ENCODE results near the gene ATP1B1.
"Not testable (repeated sequence)": the region's sequence is repeated elsewhere in the genome, so short reads cannot be mapped to it uniquely, and the experiment has no call there.

ATP1B1 gene

GRCh38 chr1:169163059-169163458, 56.6 kb downstream of the ATP1B1 start:
- Histone ChIP-seq H3K9ac (no peak overlapping the region), H2AFZ (ENCODE audit: low read depth) (no peak overlapping the region), H3K4me1 (ENCODE audit: low read depth, poor library complexity, severe bottlenecking) (no peaks in the 10 kb centered on the region), H3K27ac (no peak overlapping the region), H4K20me1 (ENCODE audit: insufficient read depth) (no peaks in the 10 kb centered on the region), H3K36me3 (ENCODE audit: insufficient read depth) (no peaks in the 10 kb centered on the region), H3K79me2 (ENCODE audit: insufficient read depth, low read depth) (no peaks in the 10 kb centered on the region), H3K4me2 (no peak overlapping the region), H3K4me3 (IDR thresholded peaks at IDR 0.05; ENCODE audit: insufficient read depth, low read depth, low read length) (no peak overlapping the region), H3K27me3 (ENCODE audit: insufficient read depth, low read depth) (no peaks in the 10 kb centered on the region)
- TF ChIP-seq, protein P1, sequence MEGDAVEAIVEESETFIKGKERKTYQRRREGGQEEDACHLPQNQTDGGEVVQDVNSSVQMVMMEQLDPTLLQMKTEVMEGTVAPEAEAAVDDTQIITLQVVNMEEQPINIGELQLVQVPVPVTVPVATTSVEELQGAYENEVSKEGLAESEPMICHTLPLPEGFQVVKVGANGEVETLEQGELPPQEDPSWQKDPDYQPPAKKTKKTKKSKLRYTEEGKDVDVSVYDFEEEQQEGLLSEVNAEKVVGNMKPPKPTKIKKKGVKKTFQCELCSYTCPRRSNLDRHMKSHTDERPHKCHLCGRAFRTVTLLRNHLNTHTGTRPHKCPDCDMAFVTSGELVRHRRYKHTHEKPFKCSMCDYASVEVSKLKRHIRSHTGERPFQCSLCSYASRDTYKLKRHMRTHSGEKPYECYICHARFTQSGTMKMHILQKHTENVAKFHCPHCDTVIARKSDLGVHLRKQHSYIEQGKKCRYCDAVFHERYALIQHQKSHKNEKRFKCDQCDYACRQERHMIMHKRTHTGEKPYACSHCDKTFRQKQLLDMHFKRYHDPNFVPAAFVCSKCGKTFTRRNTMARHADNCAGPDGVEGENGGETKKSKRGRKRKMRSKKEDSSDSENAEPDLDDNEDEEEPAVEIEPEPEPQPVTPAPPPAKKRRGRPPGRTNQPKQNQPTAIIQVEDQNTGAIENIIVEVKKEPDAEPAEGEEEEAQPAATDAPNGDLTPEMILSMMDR (conservative IDR thresholded peaks at IDR 0.05; ENCODE audit: low read depth, low read length) = no peak

DNA sequence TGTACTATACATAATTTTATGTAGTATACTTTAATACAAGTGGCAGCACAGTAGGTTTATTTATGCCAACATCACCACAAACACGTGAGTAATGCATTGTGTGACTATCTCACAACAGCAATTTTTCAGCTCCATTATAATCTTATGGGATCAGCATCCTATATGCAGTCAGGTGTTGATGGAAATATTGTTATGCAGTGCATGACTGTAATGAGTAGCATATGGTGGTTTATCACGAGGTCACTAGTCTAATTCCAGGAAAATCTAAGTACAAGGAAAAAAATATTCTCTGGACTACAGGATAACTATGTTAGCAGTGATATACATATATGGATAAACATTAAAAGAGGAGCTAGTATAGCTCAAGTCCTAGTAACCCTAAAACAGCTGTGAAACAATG, 69.0 kb downstream of the ATP1B1 start:
- no peak overlapping the region for H3K9ac ChIP-seq
- no peaks in the 10 kb centered on the region for H3K27me3 ChIP-seq (ENCODE audit: insufficient read depth, low read depth)
- H3K4me2 ChIP-seq = no peak overlapping the region
- no peak overlapping the region for H2AFZ ChIP-seq (ENCODE audit: low read depth)
- TF ChIP-seq, protein P1 (conservative IDR thresholded peaks at IDR 0.05; ENCODE audit: low read depth, low read length) = no peak
- no peak overlapping the region for H3K4me3 ChIP-seq (IDR thresholded peaks at IDR 0.05; ENCODE audit: insufficient read depth, low read depth, low read length)
- H3K36me3 ChIP-seq (ENCODE audit: insufficient read depth) = no peaks in the 10 kb centered on the region
- H3K27ac ChIP-seq = no peak overlapping the region
- no peaks in the 10 kb centered on the region for H3K79me2 ChIP-seq (ENCODE audit: insufficient read depth, low read depth)
- no peaks in the 10 kb centered on the region for H4K20me1 ChIP-seq (ENCODE audit: insufficient read depth)
- H3K4me1 ChIP-seq (ENCODE audit: low read depth, poor library complexity, severe bottlenecking) = no peaks in the 10 kb centered on the region

DNA sequence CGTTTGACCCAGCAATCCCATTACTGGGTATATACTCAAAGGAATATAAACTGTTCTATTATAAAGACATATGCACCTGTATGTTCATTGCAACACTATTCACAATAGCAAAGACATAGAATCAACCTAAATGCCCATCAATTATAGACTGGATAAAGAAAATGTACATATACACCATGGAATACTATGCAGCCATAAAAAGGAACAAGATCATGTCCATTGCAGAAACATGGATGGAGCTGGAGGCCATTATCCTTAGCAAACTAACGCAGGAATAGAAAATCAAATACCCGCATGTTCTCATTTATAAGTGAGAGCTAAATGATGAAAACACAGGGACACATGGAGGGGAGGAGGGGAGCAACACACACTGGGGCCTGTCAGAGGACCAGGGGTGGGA, 72.9 kb downstream of the ATP1B1 start:
- not testable (repeated sequence) for H3K79me2 ChIP-seq (ENCODE audit: insufficient read depth, low read depth); H3K4me2 ChIP-seq; H2AFZ ChIP-seq (ENCODE audit: low read depth); H3K27ac ChIP-seq; H3K36me3 ChIP-seq (ENCODE audit: insufficient read depth); H3K27me3 ChIP-seq (ENCODE audit: insufficient read depth, low read depth); H3K4me3 ChIP-seq (IDR thresholded peaks at IDR 0.05; ENCODE audit: insufficient read depth, low read depth, low read length); H3K9ac ChIP-seq; H4K20me1 ChIP-seq (ENCODE audit: insufficient read depth); H3K4me1 ChIP-seq (ENCODE audit: low read depth, poor library complexity, severe bottlenecking)

DNA sequence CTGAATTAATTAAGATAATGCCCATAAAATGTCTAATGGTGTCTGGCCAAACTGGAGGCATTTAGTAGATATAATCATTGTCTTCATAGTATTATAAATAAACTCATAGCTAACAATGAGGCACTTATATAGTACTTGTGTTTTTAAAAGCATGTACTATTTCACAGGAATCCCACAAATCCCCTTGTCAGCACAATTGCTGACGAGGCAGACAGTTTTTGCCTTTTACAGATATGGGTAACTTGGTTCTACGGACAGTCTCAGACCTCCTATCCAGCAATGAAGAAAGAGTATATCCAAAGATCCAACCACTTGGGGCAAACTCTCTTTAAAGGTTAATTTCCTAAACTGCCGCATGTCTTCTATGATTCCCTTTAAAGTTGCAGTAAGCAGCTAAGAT, 73.7 kb downstream of the ATP1B1 start:
- Histone ChIP-seq H3K4me1 (ENCODE audit: low read depth, poor library complexity, severe bottlenecking) (no peaks in the 10 kb centered on the region), H2AFZ (ENCODE audit: low read depth) (no peak overlapping the region), H4K20me1 (ENCODE audit: insufficient read depth) (no peaks in the 10 kb centered on the region), H3K4me3 (IDR thresholded peaks at IDR 0.05; ENCODE audit: insufficient read depth, low read depth, low read length) (no peak overlapping the region), H3K27ac (no peak overlapping the region), H3K79me2 (ENCODE audit: insufficient read depth, low read depth) (no peaks in the 10 kb centered on the region), H3K27me3 (ENCODE audit: insufficient read depth, low read depth) (no peaks in the 10 kb centered on the region), H3K36me3 (ENCODE audit: insufficient read depth) (no peaks in the 10 kb centered on the region), H3K9ac (no peak overlapping the region), H3K4me2 (no peak overlapping the region)
- TF ChIP-seq, protein P1 (conservative IDR thresholded peaks at IDR 0.05; ENCODE audit: low read depth, low read length) = no peak
